HepG2 (cell line): ENCODE data around the gene ARHGAP26. TPM values are rescaled to one million over a fixed set of nuclear protein-coding genes. Genes with fewer than 3 reads are reported as not detected.

Source experiments
- ATAC-seq: fragments of 200-7000 bp; cut with Tn5 transposase; 3 replicates; pipeline ENCODE4 v1.9.1; 2020; ENCODE audit warnings: mild to moderate bottlenecking, moderate library complexity
- BruUV-seq: library from RNA; stranded (reverse); fragments of 400-500 nt; replicated peaks from 2 replicates; lab custom pipeline; 2021; lab: Mats Ljungman, UMichigan
- CTCF ChIA-PET: fragments of 300-600 bp; formaldehyde crosslinking; extraction: SDS; loops from one replicate; lab custom pipeline; 2021; ENCODE audit warnings: low total read pairs, inconsistent platforms, low intra/inter-chr PET ratio; lab: Yijun Ruan, JAX
- POLR2A ChIA-PET: fragments of 350-600 bp; sonication (Branson Sonifier 250); formaldehyde crosslinking; loops from one replicate; lab custom pipeline; 2020; ENCODE audit warnings: antibody characterized with exemption, inconsistent platforms; lab: Yijun Ruan, JAX
- DNase-seq: peaks from one replicate; pipeline ENCODE4 v3.0.0-alpha.2; 2015; ENCODE audit warnings: low spot score
- FAIRE-seq: peaks from 3 replicates; lab custom pipeline; 2011; peaks lifted over from hg19 to GRCh38; lab: Jason Lieb, UNC
- H2AFZ ChIP-seq: one replicate; pipeline ENCODE4 v1.6.1; 2011; ENCODE audit warnings: low read length, inconsistent platforms
- H3K27ac ChIP-seq: fragments of 300-600 bp; 3 replicates; pipeline ENCODE4 v1.8.0; 2011; ENCODE audit warnings: mixed run types, mild to moderate bottlenecking, mixed read lengths, low read length, inconsistent platforms; ENCODE audit not compliant: insufficient read depth; ENCODE audit errors: extremely low read length
- H3K27me3 ChIP-seq, 2 experiments: fragments of 200-600 bp in 1 of 2; 2 replicates in 1 of 2; 3 replicates in 1 of 2; pipeline versions ENCODE4 v1.6.0 to v1.8.0; 2011; ENCODE audit warnings: low read length in 2 of 2, mild to moderate bottlenecking in 2 of 2, moderate library complexity in 2 of 2, inconsistent platforms in 1 of 2; ENCODE audit not compliant: insufficient read depth in 2 of 2, control insufficient read depth in 1 of 2
- H3K36me3 ChIP-seq, 2 experiments: fragments of 200-600 bp in 1 of 2; replicated peaks in 1 of 2; 2 replicates in 1 of 2; 3 replicates in 1 of 2; pipeline versions ENCODE4 v1.5.1 to v1.8.0; 2011; ENCODE audit warnings: low read length in 2 of 2, inconsistent platforms in 1 of 2; ENCODE audit not compliant: insufficient read depth in 2 of 2, control insufficient read depth in 1 of 2
- H3K4me1 ChIP-seq: 2 replicates; pipeline ENCODE4 v1.5.1; 2012; ENCODE audit warnings: low read length, inconsistent platforms; ENCODE audit not compliant: insufficient read depth
- H3K4me2 ChIP-seq: 2 replicates; pipeline ENCODE4 v1.6.0; 2011; ENCODE audit warnings: low read depth, low read length, inconsistent platforms
- H3K4me3 ChIP-seq, 3 experiments: fragments of 200-600 bp in 1 of 3; sonication (generic), shearing (Covaris generic) in 1 of 3; replicated peaks in 1 of 3; 2 replicates each; pipeline ENCODE4 v1.5.1; 2011 to 2016; ENCODE audit warnings: low read length in 3 of 3, inconsistent platforms in 2 of 3, low read depth in 2 of 3, mild to moderate bottlenecking in 2 of 3, control low read depth in 1 of 3, mixed read lengths in 1 of 3; ENCODE audit not compliant: insufficient read depth in 1 of 3
- H3K79me2 ChIP-seq: one replicate; pipeline ENCODE4 v1.6.1; 2011; ENCODE audit warnings: low read length, inconsistent platforms; ENCODE audit not compliant: insufficient read depth
- H3K9ac ChIP-seq: 2 replicates; pipeline ENCODE4 v1.6.0; 2011; ENCODE audit warnings: mild to moderate bottlenecking, low read depth, low read length, inconsistent platforms; ENCODE audit not compliant: insufficient read depth
- H3K9me3 ChIP-seq: 2 replicates; pipeline ENCODE4 v1.5.1; 2012; ENCODE audit warnings: mild to moderate bottlenecking, low read length
- H4K20me1 ChIP-seq: 2 replicates; pipeline ENCODE4 v1.6.0; 2011; ENCODE audit warnings: inconsistent platforms, mild to moderate bottlenecking, low read length, moderate library complexity; ENCODE audit not compliant: insufficient read depth
- SALL1 ChIP-seq: sonication (generic); formaldehyde crosslinking; IDR thresholded peaks from 2 replicates; pipeline ENCODE4 v1.8.0; 2022; ENCODE audit warnings: mild to moderate bottlenecking, missing genetic modification reagents
- YEATS2 ChIP-seq: sonication (generic); formaldehyde crosslinking; IDR thresholded peaks from 2 replicates; pipeline ENCODE4 v1.4.0; 2020; ENCODE audit warnings: missing genetic modification reagents, borderline replicate concordance
- ZFP1 ChIP-seq: IDR thresholded peaks from 2 replicates; pipeline ENCODE4 v1.6.1; 2016
- ZKSCAN5 ChIP-seq: sonication (generic); formaldehyde crosslinking; IDR thresholded peaks from 2 replicates; pipeline ENCODE4 v1.5.1; 2020; ENCODE audit warnings: mild to moderate bottlenecking, missing genetic modification reagents
- ZNF17 ChIP-seq: sonication (generic); formaldehyde crosslinking; IDR thresholded peaks from 2 replicates; pipeline ENCODE4 v1.5.0; 2020; ENCODE audit warnings: mild to moderate bottlenecking, missing genetic modification reagents
- ZNF557 ChIP-seq: sonication (generic); formaldehyde crosslinking; IDR thresholded peaks from 2 replicates; pipeline ENCODE4 v1.4.0; 2020; ENCODE audit warnings: missing genetic modification reagents
- ZNF703 ChIP-seq: sonication (generic); formaldehyde crosslinking; IDR thresholded peaks from 2 replicates; pipeline ENCODE4 v1.5.1; 2020; ENCODE audit warnings: missing genetic modification reagents, mild to moderate bottlenecking, moderate library complexity, borderline replicate concordance
- ZNF749 ChIP-seq: sonication (generic); formaldehyde crosslinking; IDR thresholded peaks from 2 replicates; pipeline ENCODE4 v1.8.0; 2022; ENCODE audit warnings: mild to moderate bottlenecking, missing genetic modification reagents, moderate library complexity, borderline replicate concordance
- ZNF850 ChIP-seq: sonication (generic); formaldehyde crosslinking; conservative IDR thresholded peaks from 2 replicates; pipeline ENCODE4 v1.9.0; 2021; ENCODE audit warnings: mild to moderate bottlenecking, missing genetic modification reagents
- WGBS: methylation state at CpG from one replicate; pipeline ENCODE4 v1.1.6; 2017; ENCODE audit warnings: low lambda C conversion rate; 5-methylcytosine and 5-hydroxymethylcytosine counted together
- in situ Hi-C: cut with HindIII; loops from 2 replicates; pipeline ENCODE4 v1.10.0; 2017; ENCODE audit warnings: low pct_unique_long_range_greater_than_20kb; ENCODE audit not compliant: extremely low pct_ligation_motif_present
- intact Hi-C: fragments of 100-400 bp; cut with micrococcal nuclease; formaldehyde crosslinking; loops from one replicate; pipeline ENCODE4 v1.10.0; 2022; ENCODE audit not compliant: unreplicated experiment
- polyA plus RNA-seq, 8 experiments: library from polyadenylated mRNA; depleted of rRNA in 3 of 8; stranded (reverse) in 7 of 8; unstranded in 1 of 8; fragments of >200 nt; fragmentation: Illumina TruSeq in 4 of 8; extraction: Trizol in 4 of 8; gene quantifications; 2 replicates each; pipeline versions ENCODE4 v1.2.1 to v1.2.3, GENCODE V29; 2011 to 2016; ENCODE audit warnings: low read depth in 4 of 8, missing spikeins in 1 of 8, mixed read lengths in 1 of 8; ENCODE audit not compliant: insufficient read depth in 1 of 8
- total RNA-seq, 5 experiments: library from RNA; depleted of rRNA; stranded (reverse); fragments of >200 nt; fragmentation: Illumina TruSeq; extraction: Trizol; gene quantifications; 2 replicates each; pipeline ENCODE4 v1.2.3, GENCODE V29; 2016; ENCODE audit warnings: low read depth in 1 of 5
- TF ChIP-seq, protein P1 (sequence below): IDR thresholded peaks from 2 replicates; pipeline ENCODE4 v1.6.1; 2016; ENCODE audit warnings: missing biosample characterization, missing genetic modification reagents, low read depth
- TF ChIP-seq, protein P2 (sequence below): sonication (generic); formaldehyde crosslinking; IDR thresholded peaks from 2 replicates; pipeline ENCODE4 v1.4.0; 2020; ENCODE audit warnings: missing genetic modification reagents

ARHGAP26 gene
- total and polyA plus RNA-seq, 2 of the 13 experiments (the other 11 are each of a cell fraction or from before 2014, with no cell fraction given): 9.6 to 18.2 TPM

GRCh38 chr5:143093452-143094086, 323.4 kb downstream of the ARHGAP26 start:
- POLR2A ChIA-PET: no interaction called here
- TF ChIP-seq ZFP1 (CRISPR knock-in tag) (no peak), ZNF703 (CRISPR knock-in tag) (no peak)
- Histone ChIP-seq H3K9ac (no peak overlapping the region), H3K27me3 (no peaks in the 10 kb centered on the region), H4K20me1 (no peaks in the 10 kb centered on the region), H3K9me3 (no peaks in the 10 kb centered on the region), H3K4me3 (no peak overlapping the region), H3K27ac (no peak overlapping the region), H3K4me2 (no peak overlapping the region), H3K79me2 (no peaks in the 10 kb centered on the region), H3K4me1 (no peaks in the 10 kb centered on the region), H3K36me3 (0 out of 5 replicates have a peak, but pooled peaks cover 0 to 3% of the 10 kb centered on the region in 2 experiments), H2AFZ (no peak overlapping the region)
- intact Hi-C loops (no loop called here), in situ Hi-C loops (no loop called here)
- DNase-seq (no peak), ATAC-seq (no peak), FAIRE-seq (no peak)
- 98% methylated on average over 5 of the region's 5 CpGs for WGBS
- no TSS peak for BruUV-seq
- CTCF ChIA-PET: no interaction called here

- DNase-seq (no peak), ATAC-seq (no peak), FAIRE-seq (no peak)
- Histone ChIP-seq H3K27me3 (no peaks in the 10 kb centered on the region), H3K4me3 (no peak overlapping the region), H3K27ac (no peak overlapping the region), H3K79me2 (no peaks in the 10 kb centered on the region), H3K36me3 (0 out of 5 replicates have a peak, but pooled peaks cover 0 to 3% of the 10 kb centered on the region in 2 experiments), H2AFZ (no peak overlapping the region), H4K20me1 (no peaks in the 10 kb centered on the region), H3K9me3 (no peaks in the 10 kb centered on the region), H3K4me1 (no peaks in the 10 kb centered on the region), H3K9ac (no peak overlapping the region), H3K4me2 (no peak overlapping the region)
- 97% methylated on average over 16 of the region's 16 CpGs for WGBS
- intact Hi-C loops (no loop called here), in situ Hi-C loops (no loop called here)
- POLR2A ChIA-PET: no interaction called here
- CTCF ChIA-PET: no interaction called here
- no TSS peak for BruUV-seq
- no peak for TF ChIP-seq SALL1 (CRISPR knock-in tag)
- no peak for TF ChIP-seq ZNF17
- no peak for TF ChIP-seq ZNF557 (CRISPR knock-in tag)
- TF ChIP-seq ZNF850 (CRISPR knock-in tag): no peak
- TF ChIP-seq ZKSCAN5: no peak
- no peak for TF ChIP-seq YEATS2 (CRISPR knock-in tag)
- TF ChIP-seq, protein P1, sequence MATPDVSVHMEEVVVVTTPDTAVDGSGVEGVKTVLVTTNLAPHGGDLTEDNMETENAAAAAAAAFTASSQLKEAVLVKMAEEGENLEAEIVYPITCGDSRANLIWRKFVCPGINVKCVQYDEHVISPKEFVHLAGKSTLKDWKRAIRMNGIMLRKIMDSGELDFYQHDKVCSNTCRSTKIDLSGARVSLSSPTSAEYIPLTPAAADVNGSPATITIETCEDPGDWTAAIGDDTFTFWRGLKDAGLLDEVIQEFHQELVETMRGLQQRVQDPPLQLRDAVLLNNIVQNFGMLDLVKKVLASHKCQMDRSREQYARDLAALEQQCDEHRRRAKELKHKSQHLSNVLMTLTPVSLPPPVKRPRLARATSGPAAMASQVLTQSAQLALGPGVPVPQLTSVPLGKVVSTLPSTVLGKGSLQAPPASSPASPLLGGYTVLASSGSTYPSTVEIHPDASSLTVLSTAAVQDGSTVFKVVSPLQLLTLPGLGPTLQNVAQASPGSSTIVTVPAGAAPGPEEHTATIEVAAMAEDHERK (CRISPR knock-in tag): no peak
- TF ChIP-seq, protein P2, sequence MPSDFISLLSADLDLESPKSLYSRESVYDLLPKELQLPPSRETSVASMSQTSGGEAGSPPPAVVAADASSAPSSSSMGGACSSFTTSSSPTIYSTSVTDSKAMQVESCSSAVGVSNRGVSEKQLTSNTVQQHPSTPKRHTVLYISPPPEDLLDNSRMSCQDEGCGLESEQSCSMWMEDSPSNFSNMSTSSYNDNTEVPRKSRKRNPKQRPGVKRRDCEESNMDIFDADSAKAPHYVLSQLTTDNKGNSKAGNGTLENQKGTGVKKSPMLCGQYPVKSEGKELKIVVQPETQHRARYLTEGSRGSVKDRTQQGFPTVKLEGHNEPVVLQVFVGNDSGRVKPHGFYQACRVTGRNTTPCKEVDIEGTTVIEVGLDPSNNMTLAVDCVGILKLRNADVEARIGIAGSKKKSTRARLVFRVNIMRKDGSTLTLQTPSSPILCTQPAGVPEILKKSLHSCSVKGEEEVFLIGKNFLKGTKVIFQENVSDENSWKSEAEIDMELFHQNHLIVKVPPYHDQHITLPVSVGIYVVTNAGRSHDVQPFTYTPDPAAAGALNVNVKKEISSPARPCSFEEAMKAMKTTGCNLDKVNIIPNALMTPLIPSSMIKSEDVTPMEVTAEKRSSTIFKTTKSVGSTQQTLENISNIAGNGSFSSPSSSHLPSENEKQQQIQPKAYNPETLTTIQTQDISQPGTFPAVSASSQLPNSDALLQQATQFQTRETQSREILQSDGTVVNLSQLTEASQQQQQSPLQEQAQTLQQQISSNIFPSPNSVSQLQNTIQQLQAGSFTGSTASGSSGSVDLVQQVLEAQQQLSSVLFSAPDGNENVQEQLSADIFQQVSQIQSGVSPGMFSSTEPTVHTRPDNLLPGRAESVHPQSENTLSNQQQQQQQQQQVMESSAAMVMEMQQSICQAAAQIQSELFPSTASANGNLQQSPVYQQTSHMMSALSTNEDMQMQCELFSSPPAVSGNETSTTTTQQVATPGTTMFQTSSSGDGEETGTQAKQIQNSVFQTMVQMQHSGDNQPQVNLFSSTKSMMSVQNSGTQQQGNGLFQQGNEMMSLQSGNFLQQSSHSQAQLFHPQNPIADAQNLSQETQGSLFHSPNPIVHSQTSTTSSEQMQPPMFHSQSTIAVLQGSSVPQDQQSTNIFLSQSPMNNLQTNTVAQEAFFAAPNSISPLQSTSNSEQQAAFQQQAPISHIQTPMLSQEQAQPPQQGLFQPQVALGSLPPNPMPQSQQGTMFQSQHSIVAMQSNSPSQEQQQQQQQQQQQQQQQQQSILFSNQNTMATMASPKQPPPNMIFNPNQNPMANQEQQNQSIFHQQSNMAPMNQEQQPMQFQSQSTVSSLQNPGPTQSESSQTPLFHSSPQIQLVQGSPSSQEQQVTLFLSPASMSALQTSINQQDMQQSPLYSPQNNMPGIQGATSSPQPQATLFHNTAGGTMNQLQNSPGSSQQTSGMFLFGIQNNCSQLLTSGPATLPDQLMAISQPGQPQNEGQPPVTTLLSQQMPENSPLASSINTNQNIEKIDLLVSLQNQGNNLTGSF (CRISPR knock-in tag): no peak
- TF ChIP-seq ZNF749 (CRISPR knock-in tag): no peak
These were observed 323.9 kb downstream of the ARHGAP26 start for GRCh38 chr5:143094087-143094521.
